Nephron progenitor cell (in vitro differentiated cells): ENCODE results near the gene FTO.
A peak's percentile ranks its signal among the peaks of the same experiment; 100 is the strongest.

Source experiments
- DNase-seq: peaks from one replicate; pipeline ENCODE4 v3.0.0; 2021
- H3K27ac Mint-ChIP-seq: 2 replicates; pipeline ENCODE4 v1.8.0; 2021; ENCODE audit warnings: mild to moderate bottlenecking, moderate library complexity, mixed read lengths
- H3K27me3 Mint-ChIP-seq: 2 replicates; pipeline ENCODE4 v1.8.0; 2021; ENCODE audit warnings: mild to moderate bottlenecking, low read depth, mixed read lengths; ENCODE audit not compliant: poor library complexity
- H3K36me3 Mint-ChIP-seq: 2 replicates; pipeline ENCODE4 v1.8.0; 2021; ENCODE audit warnings: low read depth, mixed read lengths
- H3K4me1 Mint-ChIP-seq: 2 replicates; pipeline ENCODE4 v1.8.0; 2021; ENCODE audit warnings: mixed read lengths
- H3K4me3 Mint-ChIP-seq: 2 replicates; pipeline ENCODE4 v1.8.0; 2021; ENCODE audit warnings: mild to moderate bottlenecking, moderate library complexity, mixed read lengths
- H3K9me3 Mint-ChIP-seq: 2 replicates; pipeline ENCODE4 v1.8.0; 2021; ENCODE audit warnings: mild to moderate bottlenecking, moderate library complexity, mixed read lengths
- CTCF ChIP-seq: fragments of 200-600 bp; sonication (generic); IDR thresholded peaks from 2 replicates; pipeline ENCODE4 v1.5.0; 2021; ENCODE audit warnings: antibody characterized with exemption

The FTO gene

GRCh38 chr16:53741546-53741945 is 37.6 kb downstream of the FTO start:
- DNase-seq = no peak
- Mint-ChIP-seq H3K4me1 (peaks cover 47% of the 10 kb centered on the region), H3K27me3 (peaks cover 3% of the 10 kb centered on the region), H3K27ac (no peak overlapping the region), H3K9me3 (no peaks in the 10 kb centered on the region), H3K36me3 (peaks cover 5% of the 10 kb centered on the region), H3K4me3 (no peak overlapping the region)
- TF ChIP-seq CTCF = no peak

GRCh38 chr16:53743149-53743566 is 39.2 kb downstream of the FTO start:
- Mint-ChIP-seq H3K4me1 (peaks cover 34% of the 10 kb centered on the region), H3K27me3 (peaks cover 3% of the 10 kb centered on the region), H3K9me3 (peaks cover 15% of the 10 kb centered on the region), H3K4me3 (no peak overlapping the region), H3K36me3 (peaks cover 16% of the 10 kb centered on the region), H3K27ac (no peak overlapping the region)
- DNase-seq = no peak
- TF ChIP-seq CTCF = peak; percentile 42

- DNase-seq = no peak
- Mint-ChIP-seq H3K4me3 (no peak overlapping the region), H3K4me1 (peaks cover 34% of the 10 kb centered on the region), H3K27me3 (peaks cover 3% of the 10 kb centered on the region), H3K27ac (no peak overlapping the region), H3K36me3 (peaks cover 22% of the 10 kb centered on the region), H3K9me3 (peaks cover 21% of the 10 kb centered on the region)
- no peak for TF ChIP-seq CTCF
Measured at GRCh38 chr16:53744449-53744848, 40.5 kb downstream of the FTO start.

GRCh38 chr16:53745086-53745485 is 41.1 kb downstream of the FTO start:
- peaks cover 21% of the 10 kb centered on the region for H3K9me3 Mint-ChIP-seq
- H3K4me1 Mint-ChIP-seq = peaks cover 31% of the 10 kb centered on the region
- H3K27me3 Mint-ChIP-seq = peaks cover 3% of the 10 kb centered on the region
- TF ChIP-seq CTCF = no peak
- no peak overlapping the region for H3K27ac Mint-ChIP-seq
- peaks cover 27% of the 10 kb centered on the region for H3K36me3 Mint-ChIP-seq
- DNase-seq = no peak
- no peak overlapping the region for H3K4me3 Mint-ChIP-seq

- Mint-ChIP-seq H3K4me3 (no peak overlapping the region), H3K27me3 (peaks cover 3% of the 10 kb centered on the region), H3K36me3 (peaks cover 27% of the 10 kb centered on the region), H3K27ac (no peak overlapping the region), H3K4me1 (peaks cover 24% of the 10 kb centered on the region), H3K9me3 (peaks cover 21% of the 10 kb centered on the region)
- DNase-seq = no peak
- no peak for TF ChIP-seq CTCF
Measured at GRCh38 chr16:53745753-53746266, 41.9 kb downstream of the FTO start.

- TF ChIP-seq CTCF = no peak
- Mint-ChIP-seq H3K27ac (no peak overlapping the region), H3K36me3 (peaks cover 17% of the 10 kb centered on the region), H3K4me3 (no peak overlapping the region), H3K27me3 (no peaks in the 10 kb centered on the region), H3K9me3 (peaks cover 12% of the 10 kb centered on the region), H3K4me1 (peaks cover 41% of the 10 kb centered on the region)
- DNase-seq = no peak
Measured at GRCh38 chr16:53752560-53752959, 48.6 kb downstream of the FTO start.
